H1 (cell line): ENCODE results near the gene CREBBP. TPM values are rescaled to one million over a fixed set of nuclear protein-coding genes. Genes with fewer than 3 reads are reported as not detected.

Experiments
- CTCF ChIA-PET: fragments of 300-600 bp; sonication (Branson Sonifier 250); formaldehyde crosslinking; loops from one replicate; lab custom pipeline; 2021; ENCODE audit not compliant: partially characterized antibody; lab: Charles Lee
- POLR2A ChIA-PET: fragments of 300-600 bp; sonication (Branson Sonifier 250); formaldehyde crosslinking; loops from one replicate; lab custom pipeline; 2021; ENCODE audit warnings: inconsistent platforms; ENCODE audit not compliant: partially characterized antibody; lab: Charles Lee
- DNase-seq, 2 experiments: peaks; one replicate each; pipeline versions ENCODE4 v3.0.0 to v3.0.0-alpha.2; 2010 to 2022; ENCODE audit warnings: low spot score in 2 of 2, low read depth in 1 of 2, mixed read lengths in 1 of 2
- FAIRE-seq: peaks from 2 replicates; lab custom pipeline; 2011; peaks lifted over from hg19 to GRCh38; lab: Jason Lieb, UNC
- H2AFZ ChIP-seq: 2 replicates; pipeline ENCODE4 v1.8.1; 2012; ENCODE audit warnings: low read length, inconsistent platforms
- H2AK5ac ChIP-seq: 2 replicates; pipeline ENCODE4 v1.6.1; 2013; ENCODE audit warnings: low read depth, low read length
- H2BK120ac ChIP-seq: replicated peaks from 2 replicates; pipeline ENCODE3; 2013; ENCODE audit warnings: low read depth, low read length, inconsistent platforms
- H2BK12ac ChIP-seq: 2 replicates; pipeline ENCODE4 v1.6.1; 2013; ENCODE audit warnings: low read depth, low read length
- H2BK15ac ChIP-seq: 2 replicates; pipeline ENCODE4 v1.6.1; 2013; ENCODE audit warnings: low read length
- H2BK20ac ChIP-seq: 2 replicates; pipeline ENCODE4 v1.6.1; 2013; ENCODE audit warnings: low read length
- H2BK5ac ChIP-seq: 2 replicates; pipeline ENCODE4 v1.6.1; 2013; ENCODE audit warnings: low read depth, low read length
- H3K14ac ChIP-seq: 2 replicates; pipeline ENCODE4 v1.6.1; 2013; ENCODE audit warnings: inconsistent platforms; ENCODE audit not compliant: insufficient read length
- H3K18ac ChIP-seq: 2 replicates; pipeline ENCODE4 v1.6.1; 2013; ENCODE audit warnings: low read length; ENCODE audit errors: extremely low read depth
- H3K23ac ChIP-seq: 2 replicates; pipeline ENCODE4 v1.6.1; 2013; ENCODE audit warnings: inconsistent platforms; ENCODE audit not compliant: insufficient read length
- H3K23me2 ChIP-seq: 2 replicates; pipeline ENCODE4 v1.6.1; 2013; ENCODE audit warnings: low read depth, low read length
- H3K27ac ChIP-seq: 2 replicates; pipeline ENCODE4 v1.6.1; 2011; ENCODE audit warnings: low read depth, low read length, inconsistent platforms
- H3K27me3 ChIP-seq, 4 experiments: replicated peaks in 1 of 4; 1 replicate in 1 of 4; 2 replicates in 3 of 4; pipeline versions ENCODE4 v1.6.1 to v1.8.1; 2011 to 2013; ENCODE audit warnings: low read length in 3 of 4, mild to moderate bottlenecking in 3 of 4, inconsistent platforms in 2 of 4, mixed read lengths in 2 of 4, moderate library complexity in 1 of 4; ENCODE audit not compliant: control insufficient read depth in 3 of 4, insufficient read depth in 3 of 4; ENCODE audit errors: extremely low read depth in 1 of 4
- H3K36me3 ChIP-seq, 4 experiments: 2 replicates each; pipeline versions ENCODE4 v1.6.1 to v1.8.1; 2011 to 2013; ENCODE audit warnings: mild to moderate bottlenecking in 4 of 4, low read length in 3 of 4, moderate library complexity in 2 of 4, control low read depth in 1 of 4, inconsistent platforms in 1 of 4; ENCODE audit not compliant: insufficient read depth in 4 of 4, control insufficient read depth in 2 of 4
- H3K4ac ChIP-seq: replicated peaks from 2 replicates; pipeline ENCODE3; 2013; ENCODE audit warnings: low read length, low read depth, mixed read lengths, inconsistent platforms; ENCODE audit not compliant: insufficient read length
- H3K4me1 ChIP-seq, 4 experiments: replicated peaks in 1 of 4; 1 replicate in 1 of 4; 2 replicates in 3 of 4; pipeline versions ENCODE4 v1.6.1 to v1.8.1; 2011 to 2013; ENCODE audit warnings: low read length in 3 of 4, inconsistent platforms in 2 of 4, mixed read lengths in 1 of 4; ENCODE audit not compliant: insufficient read depth in 4 of 4, control insufficient read depth in 3 of 4
- H3K4me2 ChIP-seq, 2 experiments: 2 replicates each; pipeline versions ENCODE4 v1.6.1 to v1.8.1; 2011 to 2013; ENCODE audit warnings: low read depth in 2 of 2, low read length in 2 of 2, control low read depth in 1 of 2, inconsistent platforms in 1 of 2, mild to moderate bottlenecking in 1 of 2; ENCODE audit not compliant: insufficient read depth in 1 of 2
- H3K4me3 ChIP-seq, 4 experiments: fragments of 200-600, 300-600 bp in 1 of 4; sonication (generic), shearing (Covaris generic), sonication (Bioruptor Twin) in 1 of 4; 2 replicates each; pipeline versions ENCODE4 v1.5.1 to v1.8.1; 2011 to 2016; ENCODE audit warnings: low read length in 4 of 4, low read depth in 3 of 4, control low read depth in 2 of 4, inconsistent platforms in 2 of 4, mild to moderate bottlenecking in 2 of 4, mixed read lengths in 1 of 4, moderate library complexity in 1 of 4; ENCODE audit not compliant: insufficient read depth in 2 of 4; ENCODE audit errors: extremely low read depth in 1 of 4
- H3K56ac ChIP-seq: replicated peaks from 2 replicates; pipeline ENCODE3; 2013; ENCODE audit warnings: low read depth, mild to moderate bottlenecking, mixed read lengths, low read length, inconsistent platforms; ENCODE audit not compliant: insufficient read length
- H3K79me1 ChIP-seq: 2 replicates; pipeline ENCODE4 v1.6.1; 2013; ENCODE audit warnings: low read depth, low read length, control low read depth
- H3K79me2 ChIP-seq, 2 experiments: 2 replicates each; pipeline versions ENCODE4 v1.6.1 to v1.8.1; 2012 to 2013; ENCODE audit warnings: low read length in 2 of 2, mild to moderate bottlenecking in 2 of 2, inconsistent platforms in 1 of 2; ENCODE audit not compliant: insufficient read depth in 2 of 2, control insufficient read depth in 1 of 2
- H3K9ac ChIP-seq, 4 experiments: replicated peaks in 1 of 4; 1 replicate in 1 of 4; 2 replicates in 3 of 4; pipeline versions ENCODE4 v1.6.1 to v1.8.1; 2011 to 2013; ENCODE audit warnings: low read depth in 3 of 4, low read length in 3 of 4, control low read depth in 2 of 4, mild to moderate bottlenecking in 2 of 4, moderate library complexity in 2 of 4, inconsistent platforms in 1 of 4; ENCODE audit errors: extremely low read depth in 1 of 4
- H3K9me3 ChIP-seq, 2 experiments: 2 replicates each; pipeline versions ENCODE4 v1.6.1 to v1.8.1; 2012 to 2013; ENCODE audit warnings: mild to moderate bottlenecking in 2 of 2, moderate library complexity in 2 of 2, control low read depth in 1 of 2, inconsistent platforms in 1 of 2, low read depth in 1 of 2, low read length in 1 of 2, mixed read lengths in 1 of 2; ENCODE audit not compliant: insufficient read depth in 2 of 2
- H4K20me1 ChIP-seq, 2 experiments: replicated peaks in 1 of 2; 2 replicates each; pipeline versions ENCODE3 to v1.8.1; 2011 to 2013; ENCODE audit warnings: inconsistent platforms in 2 of 2, low read length in 2 of 2, mild to moderate bottlenecking in 1 of 2; ENCODE audit not compliant: insufficient read depth in 2 of 2, control insufficient read depth in 1 of 2
- H4K5ac ChIP-seq: 2 replicates; pipeline ENCODE4 v1.6.1; 2013; ENCODE audit warnings: low read length, low read depth, mixed read lengths, inconsistent platforms; ENCODE audit not compliant: insufficient read length
- H4K8ac ChIP-seq: 2 replicates; pipeline ENCODE4 v1.8.0; 2013; ENCODE audit warnings: mild to moderate bottlenecking, moderate library complexity, low read length, inconsistent platforms; ENCODE audit not compliant: insufficient read depth; ENCODE audit errors: extremely low read depth
- H4K91ac ChIP-seq: replicated peaks from 2 replicates; pipeline ENCODE3; 2013; ENCODE audit warnings: low read length, mixed read lengths, inconsistent platforms; ENCODE audit not compliant: insufficient read length
- SAP30 ChIP-seq: fragments of 300-600 bp; sonication (generic); IDR thresholded peaks from 2 replicates; pipeline ENCODE4 v1.7.1; 2012; ENCODE audit warnings: low read length, moderate library complexity, mild to moderate bottlenecking, inconsistent platforms; ENCODE audit not compliant: insufficient read depth, insufficient replicate concordance
- WGBS, 2 experiments: shearing (Covaris generic) in 1 of 2; methylation state at CpG; one replicate each; pipeline versions ENCODE4 v1.1.6 to v1.1.7; 2013 to 2015; ENCODE audit warnings: low lambda C conversion rate in 2 of 2, mixed read lengths in 2 of 2, inconsistent platforms in 1 of 2, low coverage in 1 of 2, missing lambda C conversion rate in 1 of 2; ENCODE audit not compliant: insufficient replicate concordance in 2 of 2, insufficient coverage in 1 of 2, insufficient read length in 1 of 2; ENCODE audit errors: extremely low coverage in 1 of 2, missing lambda C conversion rate in 1 of 2; 5-methylcytosine and 5-hydroxymethylcytosine counted together
- polyA plus RNA-seq, 7 experiments: library from polyadenylated mRNA; depleted of rRNA in 3 of 7; stranded (reverse) in 5 of 7; unstranded in 2 of 7; fragments of >200 nt in 5 of 7; fragments of 200-250 nt in 2 of 7; gene quantifications; 1 replicate in 5 of 7; 2 replicates in 1 of 7; 4 replicates in 1 of 7; pipeline versions ENCODE4 v1.2.1 to v1.2.3, GENCODE V29; 2011 to 2013; ENCODE audit warnings: missing spikeins in 2 of 7, mixed read lengths in 2 of 7
- total RNA-seq: library from RNA; stranded (reverse); fragmentation: NEBNext Ultra II Directional; extraction: Animal tissue kit (Norgen Biotek cat#: 25700); gene quantifications from 2 replicates; pipeline ENCODE4 v1.2.1, GENCODE V29; 2021

Gene CREBBP
- total and polyA plus RNA-seq, 2 of the 8 experiments (the other 6 are each of a cell fraction or from before 2014, with no cell fraction given), result 10.0 to 60.1 TPM

GRCh38 chr16:3804426-3805016 lies 76.0 kb downstream of the CREBBP start:
- no peak overlapping the region for H4K8ac ChIP-seq
- H4K91ac ChIP-seq, result no peak overlapping the region
- H3K14ac ChIP-seq, result no peak overlapping the region
- no peak overlapping the region for H2BK15ac ChIP-seq
- no peak overlapping the region for H2BK5ac ChIP-seq
- H2AFZ ChIP-seq, result no peak overlapping the region
- H3K79me2 ChIP-seq, result peaks cover 4 to 88% of the 10 kb centered on the region in 2 experiments; a peak in 2 of 4 replicates
- no peak overlapping the region for H3K9ac ChIP-seq
- H3K36me3 ChIP-seq, result peaks cover 0 to under 1% (median 0%) of the 10 kb centered on the region in 4 experiments; a peak in 2 of 8 replicates
- no peak overlapping the region for H4K5ac ChIP-seq
- H3K4me2 ChIP-seq, result no peak overlapping the region
- no peak overlapping the region for H2BK20ac ChIP-seq
- H3K4ac ChIP-seq, result no peak overlapping the region
- no peaks in the 10 kb centered on the region; the same call in 1 of the 2 replicates for H3K23me2 ChIP-seq
- no peak overlapping the region for H3K56ac ChIP-seq
- H2BK120ac ChIP-seq, result no peak overlapping the region
- H3K27ac ChIP-seq, result no peak overlapping the region
- WGBS, 2 experiments, result 92% methylated on average over 7 of the region's 7 CpGs; no CpG with 5 or more reads in 1 of the 2 experiments
- CTCF ChIA-PET, result interaction anchor here (0.8 to 1.6 kb wide), 3 partner anchors 8 to 45 kb away, joined by 3 to 5 read pairs (median 4); no protein-coding TSS in a partner anchor
- peaks cover 6 to 24% of the 10 kb centered on the region in 2 experiments for H4K20me1 ChIP-seq
- no peak overlapping the region for H3K4me3 ChIP-seq
- peaks cover 23% of the 10 kb centered on the region for H3K79me1 ChIP-seq
- no peaks in the 10 kb centered on the region for H3K9me3 ChIP-seq
- no peak overlapping the region for H2BK12ac ChIP-seq
- no peak overlapping the region for H3K18ac ChIP-seq
- H3K4me1 ChIP-seq, result peaks cover 0 to 5% (median 0%) of the 10 kb centered on the region in 4 experiments; a peak in 1 of 7 replicates
- no peak overlapping the region for H2AK5ac ChIP-seq
- no peaks in the 10 kb centered on the region for H3K27me3 ChIP-seq
- DNase-seq (no peak), FAIRE-seq (no peak)
- POLR2A ChIA-PET, result interaction anchor here (1.1 kb wide), 1 partner anchor 76 kb away, joined by 4 read pairs; the partner anchor contains the start of gene CREBBP
- no peak overlapping the region for H3K23ac ChIP-seq
- TF ChIP-seq SAP30, result no peak
